Bronchial epithelial cell (primary cell): Measurements from ENCODE around the gene CCDC3. TPM values are rescaled to one million over a fixed set of nuclear protein-coding genes. Genes with fewer than 3 reads are reported as not detected.

Source experiments
- DNase-seq: peaks from one replicate; pipeline ENCODE4 v3.0.0-alpha.2; 2010; ENCODE audit warnings: low read depth
- FAIRE-seq: peaks from 2 replicates; lab custom pipeline; 2011; peaks lifted over from hg19 to GRCh38; lab: Jason Lieb, UNC
- H3K27me3 ChIP-seq: 2 replicates; pipeline ENCODE4 v1.5.1; 2011; ENCODE audit warnings: low read length; ENCODE audit not compliant: control insufficient read depth, insufficient read depth
- H3K36me3 ChIP-seq: 2 replicates; pipeline ENCODE4 v1.5.1; 2011; ENCODE audit warnings: low read length; ENCODE audit not compliant: control insufficient read depth, insufficient read depth
- H3K4me3 ChIP-seq: 2 replicates; pipeline ENCODE4 v1.5.1; 2011; ENCODE audit warnings: mild to moderate bottlenecking, low read depth, low read length, control low read depth
- CTCF ChIP-seq: IDR thresholded peaks from 2 replicates; pipeline ENCODE4 v1.5.1; 2011; ENCODE audit warnings: mild to moderate bottlenecking, moderate library complexity, low read length, control low read depth, inconsistent platforms; ENCODE audit not compliant: insufficient read depth, severe bottlenecking
- total RNA-seq: library from RNA; depleted of rRNA; stranded (reverse); fragments of >200 nt; gene quantifications from 2 replicates; pipeline ENCODE4 v1.2.1, GENCODE V29; 2014

Gene CCDC3
- total RNA-seq, 1 donor from 2014 or later, result 1.8 TPM

- TF ChIP-seq CTCF, result no peak
- no peak for FAIRE-seq
- DNase-seq, result no peak
Measured at GRCh38 chr10:12896251-12896650, 105.3 kb downstream of the CCDC3 start.

GRCh38 chr10:12892924-12893323, 108.6 kb downstream of the CCDC3 start:
- no peak overlapping the region for H3K4me3 ChIP-seq
- no peaks in the 10 kb centered on the region for H3K36me3 ChIP-seq
- no peak for DNase-seq
- H3K27me3 ChIP-seq, result no peaks in the 10 kb centered on the region
- FAIRE-seq, result no peak
- TF ChIP-seq CTCF, result no peak

More at GRCh38 chr10:12896251-12896650, 105.3 kb downstream of the CCDC3 start:
- Histone ChIP-seq H3K27me3 (no peaks in the 10 kb centered on the region), H3K36me3 (no peaks in the 10 kb centered on the region), H3K4me3 (no peak overlapping the region)

GRCh38 chr10:12890958-12891357, 110.6 kb downstream of the CCDC3 start:
- Histone ChIP-seq H3K27me3 (no peaks in the 10 kb centered on the region), H3K4me3 (no peak overlapping the region), H3K36me3 (no peaks in the 10 kb centered on the region)
- FAIRE-seq (no peak), DNase-seq (no peak)
- no peak for TF ChIP-seq CTCF

- FAIRE-seq (no peak), DNase-seq (no peak)
- no peaks in the 10 kb centered on the region for H3K27me3 ChIP-seq
- H3K4me3 ChIP-seq, result no peak overlapping the region
- H3K36me3 ChIP-seq, result no peaks in the 10 kb centered on the region
- TF ChIP-seq CTCF, result no peak
Measured at GRCh38 chr10:12888470-12888869, 113.0 kb downstream of the CCDC3 start.

- DNase-seq (no peak), FAIRE-seq (no peak)
- TF ChIP-seq CTCF, result no peak
- H3K36me3 ChIP-seq, result no peaks in the 10 kb centered on the region
- H3K4me3 ChIP-seq, result no peak overlapping the region
- no peaks in the 10 kb centered on the region for H3K27me3 ChIP-seq
Measured at GRCh38 chr10:12887780-12888179, 113.7 kb downstream of the CCDC3 start.

- TF ChIP-seq CTCF, result no peak
- FAIRE-seq (no peak), DNase-seq (no peak)
- Histone ChIP-seq H3K27me3 (no peaks in the 10 kb centered on the region), H3K4me3 (no peak overlapping the region), H3K36me3 (no peaks in the 10 kb centered on the region)
Measured at GRCh38 chr10:12884851-12885250, 116.7 kb downstream of the CCDC3 start.
